Measurements from ENCODE around the gene EVI2A. TPM values are rescaled to one million over a fixed set of nuclear protein-coding genes. Genes with fewer than 3 reads are reported as not detected.

The EVI2A gene
- total and polyA plus RNA-seq, 10 of the 15 experiments (the other 5 are each of a cell fraction or from before 2014, with no cell fraction given) = 4.6 to 78.3 (median 25.7) TPM

DNA sequence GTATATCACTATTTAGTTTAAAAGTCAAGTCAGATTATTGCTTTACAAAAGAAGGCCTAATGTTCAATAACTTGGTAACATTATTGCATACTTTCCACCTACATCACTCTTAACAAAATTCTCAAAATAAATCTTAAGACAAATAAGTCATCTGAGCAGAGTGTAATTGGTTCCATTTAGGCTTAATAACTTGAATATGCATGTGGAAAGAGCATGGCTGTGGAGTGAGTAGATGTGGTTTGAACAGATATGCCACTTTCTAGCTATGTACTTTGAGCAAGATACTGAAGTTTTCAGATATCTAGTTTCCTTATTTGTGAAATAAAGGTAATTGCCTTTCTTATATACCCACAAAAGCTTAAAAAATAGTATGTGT lies 6.7 kb upstream of the EVI2A start:
- Histone ChIP-seq H3K4me3 (no peak overlapping the region), H3K4me1 (ENCODE audit: control insufficient read depth, insufficient read depth, low read length) (no peaks in the 10 kb centered on the region), H3K27me3 (replicated peaks in 1 of 2; ENCODE audit: control insufficient read depth in 2 of 2, insufficient read depth in 2 of 2, low read length in 1 of 2) (no peaks in the 10 kb centered on the region), H3K36me3 (ENCODE audit: control insufficient read depth in 2 of 2, insufficient read depth in 2 of 2, low read length in 1 of 2) (peaks cover 2 to 7% of the 10 kb centered on the region in 2 experiments; a peak in 2 of 4 replicates), H3K27ac (ENCODE audit: control insufficient read depth, insufficient read depth) (no peak overlapping the region), H3K9ac (ENCODE audit: control insufficient read depth, insufficient read depth, low read length) (no peak overlapping the region), H3K9me3 (replicated peaks; ENCODE audit: control insufficient read depth, insufficient read depth, low read length) (no peaks in the 10 kb centered on the region), H3K4me2 (ENCODE audit: control insufficient read depth, insufficient read depth) (no peak overlapping the region), H3K79me2 (ENCODE audit: control insufficient read depth, insufficient read depth, low read length) (no peaks in the 10 kb centered on the region), H4K20me1 (ENCODE audit: control insufficient read depth, insufficient read depth) (no peaks in the 10 kb centered on the region), H2AFZ (ENCODE audit: control insufficient read depth, low read depth, low read length) (no peak overlapping the region)
- in situ Hi-C loops (cut with MboI) (no loop called here), intact Hi-C loops (cut with micrococcal nuclease; ENCODE audit: unreplicated experiment) (no loop called here)
- BruUV-seq (replicated peaks) = no TSS peak
- ATAC-seq (no peak), FAIRE-seq (no peak), DNase-seq (ENCODE audit: low read depth, low spot score) (no peak)
- POLR2A ChIA-PET = no interaction called here
- SMC1A ChIA-PET (ENCODE audit: uncharacterized antibody, unreplicated experiment) = interaction anchor here (1.2 to 1.5 kb wide), 3 partner anchors 10 to 45 kb away, joined by 4 to 5 read pairs (median 4); no protein-coding TSS in a partner anchor
- CTCF ChIA-PET = no interaction called here
- TF ChIP-seq, protein P1, sequence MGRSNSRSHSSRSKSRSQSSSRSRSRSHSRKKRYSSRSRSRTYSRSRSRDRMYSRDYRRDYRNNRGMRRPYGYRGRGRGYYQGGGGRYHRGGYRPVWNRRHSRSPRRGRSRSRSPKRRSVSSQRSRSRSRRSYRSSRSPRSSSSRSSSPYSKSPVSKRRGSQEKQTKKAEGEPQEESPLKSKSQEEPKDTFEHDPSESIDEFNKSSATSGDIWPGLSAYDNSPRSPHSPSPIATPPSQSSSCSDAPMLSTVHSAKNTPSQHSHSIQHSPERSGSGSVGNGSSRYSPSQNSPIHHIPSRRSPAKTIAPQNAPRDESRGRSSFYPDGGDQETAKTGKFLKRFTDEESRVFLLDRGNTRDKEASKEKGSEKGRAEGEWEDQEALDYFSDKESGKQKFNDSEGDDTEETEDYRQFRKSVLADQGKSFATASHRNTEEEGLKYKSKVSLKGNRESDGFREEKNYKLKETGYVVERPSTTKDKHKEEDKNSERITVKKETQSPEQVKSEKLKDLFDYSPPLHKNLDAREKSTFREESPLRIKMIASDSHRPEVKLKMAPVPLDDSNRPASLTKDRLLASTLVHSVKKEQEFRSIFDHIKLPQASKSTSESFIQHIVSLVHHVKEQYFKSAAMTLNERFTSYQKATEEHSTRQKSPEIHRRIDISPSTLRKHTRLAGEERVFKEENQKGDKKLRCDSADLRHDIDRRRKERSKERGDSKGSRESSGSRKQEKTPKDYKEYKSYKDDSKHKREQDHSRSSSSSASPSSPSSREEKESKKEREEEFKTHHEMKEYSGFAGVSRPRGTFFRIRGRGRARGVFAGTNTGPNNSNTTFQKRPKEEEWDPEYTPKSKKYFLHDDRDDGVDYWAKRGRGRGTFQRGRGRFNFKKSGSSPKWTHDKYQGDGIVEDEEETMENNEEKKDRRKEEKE (IDR thresholded peaks at IDR 0.05) = no peak
- TF ChIP-seq YY1 (IDR thresholded peaks at IDR 0.05; ENCODE audit: low read depth, low read length) = no peak
- no peak for TF ChIP-seq SP1 (IDR thresholded peaks at IDR 0.05; ENCODE audit: low read depth, low read length)
- no peak for TF ChIP-seq NR2C1 (IDR thresholded peaks at IDR 0.05)
- TF ChIP-seq SMAD1 (IDR thresholded peaks at IDR 0.05; ENCODE audit: low read depth, partially characterized antibody) = no peak
- TF ChIP-seq SMARCA5 (IDR thresholded peaks at IDR 0.05) = no peak
- no peak for TF ChIP-seq HDGF (IDR thresholded peaks at IDR 0.05)
- TF ChIP-seq CBX5 (IDR thresholded peaks at IDR 0.05; ENCODE audit: low read depth) = no peak
- no peak for TF ChIP-seq NR2C2 (IDR thresholded peaks at IDR 0.05; ENCODE audit: borderline replicate concordance, control insufficient read depth, insufficient read length, low read depth)
- no peak for TF ChIP-seq MEF2A (IDR thresholded peaks at IDR 0.05; ENCODE audit: insufficient read depth, low read depth, low read length)
- TF ChIP-seq ZNF592 (IDR thresholded peaks at IDR 0.05) = no peak
- TF ChIP-seq NBN (IDR thresholded peaks at IDR 0.05) = no peak
- RAD21 ChIA-PET (ENCODE audit: unreplicated experiment) = no interaction called here

Measured in GM12878 (cell line).